ENCODE data around the gene ABAT.
"Not testable (repeated sequence)": the region's sequence is repeated elsewhere in the genome, so short reads cannot be mapped to it uniquely, and the experiment has no call there.

The ABAT gene

GRCh38 chr16:8682551-8683259 lies 8.3 kb downstream of the ABAT start:
- DNase-seq = no peak

GRCh38 chr16:8683640-8684039 lies 9.2 kb downstream of the ABAT start:
- no peak for DNase-seq

DNA sequence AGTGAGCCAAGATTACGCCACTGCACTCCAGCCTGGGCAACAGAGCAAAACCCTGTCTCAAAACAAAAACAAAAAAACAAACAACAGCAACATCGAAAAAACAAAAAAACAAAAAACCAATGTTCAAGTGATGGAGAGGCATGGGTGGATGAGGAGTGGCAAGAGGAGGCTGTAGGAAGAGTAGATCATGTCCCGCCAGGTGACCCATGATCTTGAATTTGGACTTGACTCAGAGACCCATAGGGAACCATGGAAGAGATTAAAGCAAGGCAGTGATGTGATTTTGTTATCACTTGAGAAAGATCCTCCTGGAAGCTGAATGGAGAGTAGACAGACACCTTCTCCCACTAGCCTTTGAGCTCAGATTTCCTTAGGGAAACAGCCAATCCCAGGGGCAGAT lies 11.2 kb downstream of the ABAT start:
- DNase-seq = no peak

- DNase-seq = no peak
Observed at GRCh38 chr16:8686031-8686621, 11.7 kb downstream of the ABAT start.

- DNase-seq = peak; percentile 29
Observed at GRCh38 chr16:8686879-8687278, 12.5 kb downstream of the ABAT start.

DNA sequence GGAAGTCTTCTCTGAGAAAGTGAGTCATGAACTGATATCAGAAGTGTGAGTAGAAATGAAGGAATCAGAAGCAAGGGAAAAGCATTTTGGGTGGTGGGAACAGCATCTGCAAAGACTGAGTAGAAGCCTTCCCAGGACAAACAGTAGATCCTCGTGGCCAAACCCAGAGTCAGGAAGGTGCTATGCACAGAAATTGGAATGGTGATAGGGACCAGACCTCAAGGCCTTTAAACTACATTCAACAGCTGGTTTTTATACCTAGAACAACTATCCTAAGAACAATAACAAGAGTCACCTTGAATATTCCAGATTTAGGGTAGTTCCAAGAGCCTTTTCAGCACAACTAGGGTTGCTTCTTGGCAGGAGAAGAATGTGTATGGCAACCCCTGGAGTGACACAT lies 15.3 kb downstream of the ABAT start:
- DNase-seq = no peak

- DNase-seq = no peak
Observed at GRCh38 chr16:8691728-8692127, 17.3 kb downstream of the ABAT start.

DNA sequence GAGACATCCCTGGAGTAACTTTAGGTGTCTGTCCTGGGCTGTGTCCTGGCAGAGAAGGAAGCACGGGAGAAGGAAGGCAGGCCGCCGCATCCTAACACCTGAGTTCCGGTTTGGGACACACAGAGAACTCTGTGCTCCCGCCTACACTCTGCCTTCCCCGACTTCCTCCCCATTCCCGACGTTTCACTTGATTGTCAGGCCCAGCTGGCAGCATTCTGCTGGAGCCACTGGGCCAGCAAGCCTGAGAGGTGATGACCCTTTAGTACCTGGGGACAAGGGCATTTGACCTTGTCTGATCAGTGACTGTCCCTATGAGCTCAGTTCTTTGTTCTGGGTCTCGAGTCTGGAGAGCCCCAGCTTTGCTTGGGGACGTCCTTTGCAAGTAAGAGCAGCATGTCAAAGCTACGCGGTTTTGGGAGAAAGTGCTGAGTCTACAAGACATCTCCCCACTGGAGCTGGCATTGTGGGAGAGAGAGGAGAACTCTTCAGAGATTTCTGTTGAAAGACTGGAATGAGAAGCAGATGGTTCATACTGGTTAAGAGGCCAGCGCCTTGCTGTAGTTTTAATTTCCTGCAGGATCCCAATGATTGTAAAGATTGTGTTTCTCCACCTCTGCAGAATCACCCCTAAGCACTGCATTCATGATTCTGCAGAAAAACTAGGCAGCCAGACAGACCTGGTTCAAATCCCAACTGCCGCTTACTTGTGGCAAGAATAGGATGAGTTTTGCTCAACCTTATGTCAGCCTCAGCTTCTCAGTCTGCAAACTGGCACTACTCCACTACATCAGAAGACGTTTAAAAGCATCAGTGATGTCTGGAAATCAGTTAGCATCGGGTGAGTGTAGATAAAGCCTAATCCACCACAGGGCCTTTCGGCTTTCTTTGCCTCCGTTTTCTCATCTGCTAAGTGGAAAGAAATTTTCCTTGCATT lies 20.6 kb downstream of the ABAT start:
- no peak for DNase-seq

GRCh38 chr16:8696880-8697279 lies 22.5 kb downstream of the ABAT start:
- no peak for DNase-seq

DNA sequence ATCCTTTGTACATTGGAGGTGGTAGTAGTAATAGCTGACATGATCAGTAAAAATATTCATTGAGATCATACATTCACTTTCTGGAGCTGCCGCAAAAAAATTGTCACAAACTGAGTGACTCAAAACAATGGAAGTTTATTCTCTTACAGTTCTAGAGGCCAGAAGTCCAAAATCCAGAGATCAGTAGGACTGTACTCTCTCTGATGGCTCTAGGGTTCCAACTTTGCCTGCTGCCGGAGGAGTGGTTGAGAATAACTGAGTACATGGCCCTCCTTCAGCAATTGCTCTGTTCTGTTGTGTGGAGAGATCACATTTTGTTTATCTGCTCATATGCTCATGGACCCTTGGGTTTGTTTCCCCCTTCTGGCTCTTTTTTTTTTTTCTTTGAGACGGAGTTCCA lies 23.5 kb downstream of the ABAT start:
- no peak for DNase-seq

DNA sequence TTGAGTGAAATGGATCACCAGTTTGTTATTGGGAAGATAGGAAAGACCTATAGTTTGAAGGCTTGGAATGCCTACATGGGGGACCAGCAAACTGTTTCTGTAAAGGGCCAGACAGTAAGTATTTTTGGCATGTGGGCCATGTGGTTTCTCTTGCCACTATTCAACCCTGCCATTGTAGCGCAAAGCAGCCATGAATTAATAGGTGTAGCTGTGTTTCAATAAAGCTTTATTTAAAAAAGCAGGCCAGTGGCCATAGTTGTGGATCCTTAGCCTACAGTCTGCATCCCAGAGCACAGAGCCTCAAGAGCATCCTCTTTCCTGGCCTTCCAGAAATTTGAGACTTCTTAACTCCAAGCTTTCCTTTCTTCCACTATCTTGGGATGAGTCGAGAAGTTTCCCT lies 29.3 kb downstream of the ABAT start:
- no peak for DNase-seq

GRCh38 chr16:8704098-8704497 lies 29.7 kb downstream of the ABAT start:
- no peak for DNase-seq

DNA sequence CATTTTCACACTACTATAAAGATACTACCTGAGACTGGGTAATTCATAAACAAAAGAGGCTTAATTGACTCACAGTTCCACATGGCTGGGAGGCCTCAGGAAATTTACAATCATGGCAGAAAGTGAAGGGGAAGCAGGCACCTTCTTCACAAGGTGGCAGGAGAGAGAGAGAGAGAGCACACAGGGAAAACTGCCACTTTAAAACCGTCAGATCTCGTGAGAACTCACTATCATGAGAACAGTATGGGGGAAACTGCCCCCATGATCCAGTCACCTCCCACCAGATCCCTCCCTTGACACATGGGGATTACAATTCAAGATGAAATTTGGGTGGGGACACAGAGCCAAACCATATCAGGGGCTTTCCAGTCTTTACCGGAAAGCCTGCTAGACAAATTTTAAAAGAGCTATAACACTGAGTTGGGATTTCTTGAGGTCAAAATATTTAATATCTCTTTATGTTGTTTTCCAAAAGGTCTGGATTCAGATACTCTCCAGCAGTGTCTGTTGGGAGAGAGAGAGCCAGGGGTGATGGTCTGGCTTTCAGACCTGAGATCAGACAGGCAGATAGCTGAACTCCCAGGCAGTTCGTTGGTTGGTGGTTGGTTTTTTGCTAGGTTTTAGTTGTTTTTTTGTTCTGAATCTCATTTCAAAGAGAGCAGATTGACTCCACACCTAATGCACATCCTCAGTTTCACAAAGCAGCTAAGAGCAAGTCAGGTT lies 30.8 kb downstream of the ABAT start:
- not testable (repeated sequence) for DNase-seq

- no peak for DNase-seq
Observed at GRCh38 chr16:8708536-8708935, 34.1 kb downstream of the ABAT start.

DNA sequence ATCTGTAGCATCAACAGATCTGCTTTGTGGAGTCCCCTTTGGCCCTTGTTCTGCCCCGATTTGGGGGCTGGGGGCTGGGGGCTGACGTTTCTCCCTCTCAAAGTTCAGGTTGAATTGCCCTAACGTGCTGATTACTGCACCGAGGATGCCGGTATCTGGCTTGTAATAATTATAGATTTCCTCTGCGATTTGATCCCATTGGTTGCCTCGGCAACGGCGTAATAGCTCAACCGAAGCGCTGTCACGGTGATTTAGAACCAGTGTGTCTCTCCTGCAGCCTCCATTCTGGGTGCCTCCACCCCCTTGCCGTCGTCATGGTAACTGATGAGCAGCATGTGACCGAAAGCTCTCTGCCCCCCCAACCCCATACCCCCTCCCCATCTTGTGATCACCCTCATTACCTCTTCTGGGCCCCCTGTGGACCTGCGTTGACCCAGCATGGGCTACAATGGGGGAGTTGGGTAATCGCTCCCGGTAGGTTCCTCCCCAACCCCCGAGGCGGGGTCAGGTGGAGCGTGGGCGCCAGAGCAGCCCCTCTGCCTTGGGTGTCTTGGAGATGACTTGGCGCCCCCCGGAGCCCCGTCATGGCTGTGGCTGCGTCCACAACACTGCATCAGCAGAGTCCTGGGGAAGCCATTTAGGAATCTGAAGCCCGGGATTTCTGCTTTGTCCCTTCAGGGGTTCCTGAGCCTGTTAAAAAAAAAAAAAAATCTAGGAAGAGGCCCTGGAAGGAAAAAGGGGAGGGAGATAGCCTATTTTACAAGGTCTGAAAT lies 38.4 kb downstream of the ABAT start:
- peak; percentile 77 for DNase-seq

DNA sequence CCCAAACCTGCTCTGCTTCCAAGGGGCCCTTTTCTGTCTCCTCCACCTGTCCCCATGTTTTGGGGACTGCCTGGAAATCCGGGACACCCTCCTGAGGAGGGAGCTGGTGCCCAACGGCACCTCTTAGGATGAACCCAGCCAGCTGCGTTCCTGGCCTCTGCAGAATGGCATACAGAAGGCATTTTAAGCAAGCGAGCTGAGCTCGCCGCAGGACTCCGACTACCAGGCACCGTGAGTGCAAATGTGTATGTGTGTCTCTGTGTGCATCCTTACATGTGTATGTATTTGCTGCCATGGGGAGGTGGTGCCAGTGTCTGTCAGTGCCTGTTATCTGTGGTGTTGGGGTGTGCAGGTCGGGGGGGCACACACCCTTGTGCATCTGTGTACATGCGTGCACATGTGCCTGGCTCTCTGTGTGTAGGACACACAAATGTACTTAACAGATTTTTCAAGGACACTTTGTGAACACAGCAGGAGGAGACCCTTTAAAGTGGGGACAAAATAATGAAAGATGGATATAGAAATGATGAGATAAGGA lies 39.3 kb downstream of the ABAT start:
- DNase-seq = no peak

- no peak for DNase-seq
Observed at GRCh38 chr16:8714174-8714573, 39.8 kb downstream of the ABAT start.

GRCh38 chr16:8714807-8715206 lies 40.4 kb downstream of the ABAT start:
- DNase-seq = no peak

DNA sequence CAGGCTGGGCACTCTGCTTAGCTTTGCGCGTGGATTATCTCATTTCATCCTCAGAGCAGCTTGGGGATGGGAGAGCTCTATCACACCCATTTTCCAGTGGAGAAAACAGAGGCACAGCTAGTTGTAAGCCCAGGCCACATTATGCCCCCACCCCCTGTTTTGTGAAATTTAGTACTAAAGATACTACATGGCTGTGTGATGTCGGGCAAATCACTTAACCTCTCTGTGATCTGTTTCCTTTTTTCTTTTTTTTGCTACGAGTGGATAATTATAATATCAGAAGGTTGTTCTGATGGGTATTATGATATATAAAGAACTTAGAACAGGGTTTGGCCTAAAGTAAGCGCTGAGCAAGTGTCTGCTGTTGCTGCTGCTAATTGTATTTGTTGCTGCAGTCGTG lies 41.6 kb downstream of the ABAT start:
- DNase-seq = no peak

DNA sequence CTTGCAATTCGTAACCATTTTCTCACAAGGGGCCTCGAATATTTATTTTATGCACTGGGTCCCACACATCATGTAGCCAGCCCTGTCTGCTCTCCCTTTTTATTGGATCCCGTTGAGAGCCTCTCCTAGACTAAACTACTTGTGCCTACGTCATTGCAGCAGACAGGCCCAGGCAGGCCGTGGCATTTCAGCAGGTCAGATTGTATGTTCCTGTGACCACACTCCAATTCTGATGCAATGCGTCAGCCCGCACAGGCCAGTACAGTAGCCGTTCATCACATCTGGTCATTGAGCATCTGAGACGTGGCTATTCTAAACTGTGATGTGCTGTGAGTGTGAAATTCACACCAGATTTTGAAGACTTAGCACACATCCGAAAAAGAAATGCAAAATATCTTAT lies 42.2 kb downstream of the ABAT start:
- DNase-seq = peak; percentile 55

GRCh38 chr16:8717469-8717868 lies 43.1 kb downstream of the ABAT start:
- DNase-seq = no peak

DNA sequence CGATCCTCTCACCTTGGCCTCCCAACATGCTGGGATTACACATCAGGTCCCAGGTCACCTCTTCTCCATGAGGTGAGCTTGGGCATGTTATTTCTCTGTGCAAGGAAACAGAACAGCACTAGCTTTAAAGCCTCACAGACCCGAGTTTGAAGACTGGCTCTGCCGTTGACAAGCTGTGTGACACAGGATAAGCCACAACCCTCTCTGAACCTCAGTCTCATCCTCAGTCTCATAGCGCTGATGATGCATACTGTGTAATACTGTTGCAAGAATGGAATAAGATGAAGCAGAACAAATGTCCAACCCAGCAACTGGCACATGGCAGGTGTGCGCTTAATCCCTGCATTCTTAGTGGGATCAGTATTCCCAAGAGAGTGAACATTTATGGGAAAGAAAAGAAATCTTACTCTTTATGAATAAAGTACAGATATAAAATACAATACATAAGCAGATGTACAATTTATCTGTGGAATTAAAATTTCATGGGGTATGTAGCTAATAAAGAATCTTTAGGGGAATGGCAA lies 43.5 kb downstream of the ABAT start:
- no peak for DNase-seq

Measured in NCI-H1105 treated with DMSO at 0.1 percent for 48 hours (cell line).